ENCODE measurements around the gene CLDN5. TPM values are rescaled to one million over a fixed set of nuclear protein-coding genes. Genes with fewer than 3 reads are reported as not detected.

Gene CLDN5
- total RNA-seq, 2 donors from 2014 or later = 0.20 to 0.66 TPM

GRCh38 chr22:19518635-19519034, 5.6 kb downstream of the CLDN5 start:
- H3K9me3 ChIP-seq (ENCODE audit: control insufficient read depth, low read length) = no peaks in the 10 kb centered on the region
- Mint-ChIP-seq H3K27ac (peak overlapping the region; percentile 12), H3K9me3 (no peaks in the 10 kb centered on the region), H3K4me1 (peaks cover 2% of the 10 kb centered on the region), H3K27me3 (ENCODE audit: insufficient read depth) (peaks cover 17% of the 10 kb centered on the region), H3K36me3 (ENCODE audit: low read depth) (peaks cover 19% of the 10 kb centered on the region), H3K4me3 (no peak overlapping the region)
- peaks cover 26% of the 10 kb centered on the region for H3K27me3 ChIP-seq (ENCODE audit: control insufficient read depth, insufficient read depth, low read length, poor library complexity, severe bottlenecking)
- 92 to 94% methylated on average over 2 to 10 of the region's 10 CpGs for WGBS, 2 experiments (ENCODE audit: insufficient coverage in 1 of 2, insufficient read length in 1 of 2)
- no peak overlapping the region for H3K27ac ChIP-seq (ENCODE audit: low read depth, low read length)
- peaks cover 16% of the 10 kb centered on the region for H3K36me3 ChIP-seq (ENCODE audit: control insufficient read depth, insufficient read depth, low read length)
- no peaks in the 10 kb centered on the region for H3K4me1 ChIP-seq (ENCODE audit: control insufficient read depth, insufficient read depth, low read length)
- no peak overlapping the region for H3K9ac ChIP-seq (ENCODE audit: extremely low read depth, low read length, poor library complexity, severe bottlenecking)
- no peak for TF ChIP-seq CTCF (conservative IDR thresholded peaks at IDR 0.05)
- DNase-seq = peak; percentile 24
- no peak overlapping the region for H3K4me3 ChIP-seq (ENCODE audit: low read length)

- Histone ChIP-seq H3K4me1 (ENCODE audit: control insufficient read depth, insufficient read depth, low read length) (no peaks in the 10 kb centered on the region), H3K9ac (ENCODE audit: extremely low read depth, low read length, poor library complexity, severe bottlenecking) (no peak overlapping the region), H3K9me3 (ENCODE audit: control insufficient read depth, low read length) (no peaks in the 10 kb centered on the region), H3K36me3 (ENCODE audit: control insufficient read depth, insufficient read depth, low read length) (peaks cover 16% of the 10 kb centered on the region), H3K4me3 (ENCODE audit: low read length) (no peak overlapping the region), H3K27me3 (ENCODE audit: control insufficient read depth, insufficient read depth, low read length, poor library complexity, severe bottlenecking) (peaks cover 20% of the 10 kb centered on the region), H3K27ac (ENCODE audit: low read depth, low read length) (no peak overlapping the region)
- no peak overlapping the region for H3K4me3 Mint-ChIP-seq
- H3K27me3 Mint-ChIP-seq (ENCODE audit: insufficient read depth) = peaks cover 12% of the 10 kb centered on the region
- TF ChIP-seq CTCF (conservative IDR thresholded peaks at IDR 0.05) = no peak
- H3K36me3 Mint-ChIP-seq (ENCODE audit: low read depth) = peaks cover 25% of the 10 kb centered on the region
- H3K27ac Mint-ChIP-seq = peak overlapping the region; percentile 12
- WGBS, 2 experiments (ENCODE audit: insufficient coverage in 1 of 2, insufficient read length in 1 of 2) = 91 to 100% methylated on average over 7 to 12 of the region's 12 CpGs
- peak; percentile 15 for DNase-seq
- no peaks in the 10 kb centered on the region for H3K9me3 Mint-ChIP-seq
- peaks cover 2% of the 10 kb centered on the region for H3K4me1 Mint-ChIP-seq
Observed at GRCh38 chr22:19517919-19518611, 6.1 kb downstream of the CLDN5 start.

- 96 to 100% methylated on average over 7 to 10 of the region's 10 CpGs for WGBS, 2 experiments (ENCODE audit: insufficient coverage in 1 of 2, insufficient read length in 1 of 2)
- Histone ChIP-seq H3K36me3 (ENCODE audit: control insufficient read depth, insufficient read depth, low read length) (peaks cover 24% of the 10 kb centered on the region), H3K4me3 (ENCODE audit: low read length) (no peak overlapping the region), H3K27me3 (ENCODE audit: control insufficient read depth, insufficient read depth, low read length, poor library complexity, severe bottlenecking) (peaks cover 11% of the 10 kb centered on the region), H3K4me1 (ENCODE audit: control insufficient read depth, insufficient read depth, low read length) (no peaks in the 10 kb centered on the region), H3K27ac (ENCODE audit: low read depth, low read length) (no peak overlapping the region), H3K9ac (ENCODE audit: extremely low read depth, low read length, poor library complexity, severe bottlenecking) (no peak overlapping the region), H3K9me3 (ENCODE audit: control insufficient read depth, low read length) (no peaks in the 10 kb centered on the region)
- TF ChIP-seq CTCF (conservative IDR thresholded peaks at IDR 0.05) = no peak
- no peak overlapping the region for H3K4me3 Mint-ChIP-seq
- H3K9me3 Mint-ChIP-seq = no peaks in the 10 kb centered on the region
- H3K27me3 Mint-ChIP-seq (ENCODE audit: insufficient read depth) = peaks cover 4% of the 10 kb centered on the region
- DNase-seq = peak; percentile 35
- H3K4me1 Mint-ChIP-seq = no peaks in the 10 kb centered on the region
- peaks cover 30% of the 10 kb centered on the region for H3K36me3 Mint-ChIP-seq (ENCODE audit: low read depth)
- H3K27ac Mint-ChIP-seq = peak overlapping the region; percentile 21
Observed at GRCh38 chr22:19517171-19517500, 7.1 kb downstream of the CLDN5 start.

All from endodermal cell (in vitro differentiated cells).